ELR (cell line): ENCODE results near the gene PUS3.
"Not testable (repeated sequence)": the region's sequence is repeated elsewhere in the genome, so short reads cannot be mapped to it uniquely, and the experiment has no call there.

ENCODE experiments used
- DNase-seq: peaks from one replicate; pipeline ENCODE4 v3.0.0-alpha.2; 2015; ENCODE audit warnings: low read depth

The PUS3 gene

DNA sequence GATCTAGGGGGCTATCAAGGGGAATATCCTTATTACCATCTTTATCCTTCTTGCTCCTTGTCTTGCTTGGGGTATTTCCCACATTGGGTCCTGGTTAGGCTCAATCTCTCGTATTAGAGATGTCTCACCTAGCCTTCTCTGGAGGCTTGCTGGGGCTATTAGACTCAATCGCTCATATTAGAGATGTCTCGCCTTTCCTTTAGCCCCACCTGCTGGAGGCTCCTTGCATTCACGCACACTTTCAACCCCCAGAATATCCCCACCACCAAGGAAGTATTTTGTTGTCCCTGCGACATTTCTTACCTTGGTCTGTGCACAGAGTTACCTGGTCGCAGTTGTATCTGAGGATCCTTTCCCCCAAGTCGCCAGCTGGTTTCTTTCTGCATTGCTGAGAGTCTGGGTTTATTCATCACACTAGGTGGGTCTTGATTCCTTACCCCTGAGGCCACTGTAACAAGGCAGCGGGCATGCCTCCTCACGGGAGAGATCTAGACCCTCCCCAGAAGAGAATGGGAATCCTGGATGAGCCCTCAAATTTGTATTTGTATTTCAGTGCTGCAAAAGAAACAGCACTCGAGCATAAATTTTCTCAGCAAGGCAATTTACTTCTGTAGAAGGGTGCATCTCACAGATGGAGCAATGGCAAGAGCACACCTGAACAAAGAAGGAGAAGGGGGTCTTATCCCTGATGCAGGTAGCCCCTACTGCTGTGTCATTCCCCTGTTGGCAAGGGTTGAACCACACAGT is 31.4 kb downstream of the PUS3 start:
- peak; percentile 62 for DNase-seq

DNA sequence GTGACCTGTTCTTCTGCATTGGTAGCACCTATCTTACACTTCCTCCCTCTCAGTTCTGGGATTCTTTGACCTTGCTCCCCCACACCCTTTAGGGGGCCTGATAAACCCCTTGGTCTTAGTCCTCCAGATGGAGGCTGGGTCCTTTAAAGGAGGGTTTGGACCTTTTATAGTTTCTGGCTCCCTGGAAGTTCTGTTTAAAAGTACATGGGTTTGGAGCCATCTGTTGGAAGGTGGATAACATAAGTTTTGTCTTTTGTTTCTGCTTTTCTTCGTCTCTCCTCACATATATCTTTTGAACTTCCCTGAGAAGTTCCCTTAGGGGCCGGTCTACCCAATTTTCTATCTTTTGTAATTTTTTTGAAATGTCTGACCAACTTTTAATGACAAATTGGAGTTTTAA is 33.5 kb downstream of the PUS3 start:
- DNase-seq = no peak

- DNase-seq = not testable (repeated sequence)
Observed at GRCh38 chr11:125865354-125865753, 37.7 kb downstream of the PUS3 start.

DNA sequence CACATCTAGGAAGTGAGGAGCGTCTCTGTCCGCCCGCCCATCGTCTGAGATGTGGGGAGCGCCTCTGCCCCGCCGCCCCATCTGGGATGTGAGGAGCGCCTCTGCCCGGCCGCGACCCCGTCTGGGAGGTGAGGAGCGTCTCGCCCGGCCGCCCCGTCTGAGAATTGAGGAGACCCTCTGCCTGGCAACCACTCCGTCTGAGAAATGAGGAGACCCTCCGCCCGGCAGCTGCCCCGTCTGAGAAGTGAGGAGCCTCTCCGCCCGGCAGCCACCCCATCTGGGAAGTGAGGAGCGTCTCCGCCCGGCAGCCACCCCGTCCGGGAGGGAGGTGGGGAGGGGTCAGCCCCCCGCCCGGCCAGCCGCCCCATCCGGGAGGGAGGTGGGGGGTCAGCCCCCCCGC is 40.2 kb downstream of the PUS3 start:
- DNase-seq = not testable (repeated sequence)

- not testable (repeated sequence) for DNase-seq
Observed at GRCh38 chr11:125857670-125858069, 45.3 kb downstream of the PUS3 start.

DNA sequence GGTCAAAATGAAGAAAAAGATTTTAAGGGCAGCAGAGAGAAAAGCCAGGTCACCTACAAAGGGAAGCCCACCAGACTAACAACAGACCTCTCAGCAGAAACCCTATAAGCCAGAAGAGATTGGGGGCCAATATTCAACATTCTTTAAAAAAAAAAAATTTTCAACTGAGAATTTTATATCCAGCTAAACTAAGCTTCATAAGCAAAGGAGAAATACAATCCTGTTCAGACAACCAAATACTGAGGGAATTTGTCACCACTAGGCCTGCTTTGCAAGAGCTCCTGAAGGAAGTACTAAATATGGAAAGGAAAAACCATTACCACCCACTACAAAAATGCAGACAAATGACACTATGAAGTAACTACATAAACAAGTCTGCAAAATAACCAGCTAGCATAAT is 56.8 kb downstream of the PUS3 start:
- no peak for DNase-seq
